ENCODE data around the gene TRAK1. TPM values are rescaled to one million over a fixed set of nuclear protein-coding genes. Genes with fewer than 3 reads are reported as not detected.

TRAK1 gene
- total RNA-seq, 2 experiments from 2014 or later, result 18.3 to 19.1 TPM

- Mint-ChIP-seq H3K4me1 (ENCODE audit: low read depth) (peaks cover 52% of the 10 kb centered on the region), H3K27ac (no peak overlapping the region), H3K27me3 (ENCODE audit: low read depth) (no peaks in the 10 kb centered on the region), H3K4me3 (no peak overlapping the region), H3K9me3 (no peaks in the 10 kb centered on the region), H3K36me3 (ENCODE audit: low read depth) (peaks cover 6% of the 10 kb centered on the region)
- CTCF ChIA-PET, result interaction anchor here (0.6 to 1.0 kb wide), 3 partner anchors 21 to 227 kb away, joined by 3 read pairs; no protein-coding TSS in a partner anchor
- peak; percentile 20 for DNase-seq
- intact Hi-C loops (cut with micrococcal nuclease), result no loop called here
Observed at GRCh38 chr3:42216302-42216701, 125.1 kb downstream of the TRAK1 start.

DNA sequence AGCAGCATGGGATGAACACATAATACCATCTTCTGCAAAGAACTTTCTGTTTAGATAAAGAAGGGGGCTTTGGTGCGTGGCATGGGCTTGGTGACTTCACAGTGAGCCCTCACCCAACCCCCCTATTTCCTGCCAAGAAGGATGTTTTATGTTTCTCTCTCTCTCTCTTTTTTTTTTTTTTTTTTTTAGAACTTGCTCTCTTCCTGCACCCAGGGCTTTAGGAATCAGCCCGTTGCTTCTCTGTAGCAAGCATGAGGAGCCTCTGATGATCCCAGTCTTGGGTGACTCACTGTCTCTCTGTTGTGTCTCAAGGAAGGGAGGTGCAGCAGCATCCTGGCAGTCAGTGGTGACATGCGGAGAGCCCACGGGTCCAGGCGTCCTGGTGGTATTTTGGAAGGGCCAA lies 125.8 kb downstream of the TRAK1 start:
- intact Hi-C loops (cut with micrococcal nuclease), result no loop called here
- CTCF ChIA-PET, result interaction anchor here (0.6 to 0.8 kb wide), 2 partner anchors 21 to 26 kb away, joined by 3 read pairs; no protein-coding TSS in a partner anchor
- peaks cover 52% of the 10 kb centered on the region for H3K4me1 Mint-ChIP-seq (ENCODE audit: low read depth)

GRCh38 chr3:42220436-42221121 lies 129.4 kb downstream of the TRAK1 start:
- peaks cover 24% of the 10 kb centered on the region for H3K4me1 Mint-ChIP-seq (ENCODE audit: low read depth)
- intact Hi-C loops (cut with micrococcal nuclease), result no loop called here
- no peak for DNase-seq
- CTCF ChIA-PET, result interaction anchor here (1.8 kb wide), 1 partner anchor 29 kb away, joined by 6 read pairs; no protein-coding TSS in a partner anchor
- H3K27me3 Mint-ChIP-seq (ENCODE audit: low read depth), result no peaks in the 10 kb centered on the region
- H3K27ac Mint-ChIP-seq, result no peak overlapping the region
- no peaks in the 10 kb centered on the region for H3K9me3 Mint-ChIP-seq
- H3K4me3 Mint-ChIP-seq, result no peak overlapping the region
- peaks cover 17% of the 10 kb centered on the region for H3K36me3 Mint-ChIP-seq (ENCODE audit: low read depth)

More for the DNA sequence above, 125.8 kb downstream of the TRAK1 start:
- no peaks in the 10 kb centered on the region for H3K27me3 Mint-ChIP-seq (ENCODE audit: low read depth)
- peak; percentile 26 for DNase-seq
- peaks cover 7% of the 10 kb centered on the region for H3K36me3 Mint-ChIP-seq (ENCODE audit: low read depth)
- H3K4me3 Mint-ChIP-seq, result no peak overlapping the region
- H3K27ac Mint-ChIP-seq, result no peak overlapping the region
- no peaks in the 10 kb centered on the region for H3K9me3 Mint-ChIP-seq

DNA sequence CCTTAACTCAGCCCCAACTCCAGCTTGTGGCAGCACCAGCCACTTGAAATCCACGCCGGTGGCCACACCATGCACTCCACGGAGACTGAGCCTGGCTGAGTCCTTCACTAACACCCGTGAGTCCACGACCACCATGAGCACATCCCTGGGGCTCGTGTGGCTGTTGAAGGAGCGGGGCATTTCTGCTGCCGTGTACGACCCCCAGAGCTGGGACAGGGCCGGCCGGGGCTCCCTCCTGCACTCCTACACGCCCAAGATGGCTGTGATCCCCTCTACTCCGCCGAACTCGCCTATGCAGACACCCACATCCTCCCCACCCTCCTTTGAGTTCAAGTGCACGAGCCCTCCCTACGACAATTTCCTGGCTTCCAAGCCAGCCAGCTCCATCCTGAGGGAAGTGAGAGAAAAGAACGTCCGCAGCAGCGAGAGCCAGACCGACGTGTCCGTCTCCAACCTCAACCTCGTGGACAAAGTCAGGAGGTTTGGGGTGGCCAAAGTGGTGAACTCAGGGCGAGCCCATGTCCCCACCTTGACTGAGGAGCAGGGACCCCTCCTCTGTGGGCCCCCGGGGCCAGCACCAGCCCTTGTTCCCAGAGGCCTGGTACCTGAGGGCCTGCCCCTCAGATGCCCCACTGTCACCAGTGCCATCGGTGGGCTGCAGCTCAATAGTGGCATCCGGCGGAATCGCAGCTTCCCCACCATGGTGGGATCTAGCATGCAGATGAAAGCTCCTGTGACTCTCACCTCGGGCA lies 132.0 kb downstream of the TRAK1 start:
- no peaks in the 10 kb centered on the region for H3K27me3 Mint-ChIP-seq (ENCODE audit: low read depth)
- no peaks in the 10 kb centered on the region for H3K9me3 Mint-ChIP-seq
- intact Hi-C loops (cut with micrococcal nuclease), result no loop called here
- no peak overlapping the region for H3K27ac Mint-ChIP-seq
- H3K36me3 Mint-ChIP-seq (ENCODE audit: low read depth), result peaks cover 20% of the 10 kb centered on the region
- no peak for DNase-seq
- no peaks in the 10 kb centered on the region for H3K4me1 Mint-ChIP-seq (ENCODE audit: low read depth)
- CTCF ChIA-PET, result interaction anchor here (1.7 kb wide), 1 partner anchor 32 kb away, joined by 5 read pairs; no protein-coding TSS in a partner anchor
- H3K4me3 Mint-ChIP-seq, result no peak overlapping the region

- CTCF ChIA-PET, result no interaction called here
- H3K27me3 Mint-ChIP-seq (ENCODE audit: low read depth), result no peaks in the 10 kb centered on the region
- H3K4me3 Mint-ChIP-seq, result no peak overlapping the region
- DNase-seq, result no peak
- H3K36me3 Mint-ChIP-seq (ENCODE audit: low read depth), result peaks cover 20% of the 10 kb centered on the region
- H3K27ac Mint-ChIP-seq, result no peak overlapping the region
- intact Hi-C loops (cut with micrococcal nuclease), result no loop called here
- H3K9me3 Mint-ChIP-seq, result no peaks in the 10 kb centered on the region
- no peaks in the 10 kb centered on the region for H3K4me1 Mint-ChIP-seq (ENCODE audit: low read depth)
Observed at GRCh38 chr3:42224178-42224577, 133.0 kb downstream of the TRAK1 start.

- intact Hi-C loops (cut with micrococcal nuclease), result no loop called here
- H3K27ac Mint-ChIP-seq, result no peak overlapping the region
- no peaks in the 10 kb centered on the region for H3K27me3 Mint-ChIP-seq (ENCODE audit: low read depth)
- H3K4me3 Mint-ChIP-seq, result no peak overlapping the region
- H3K9me3 Mint-ChIP-seq, result no peaks in the 10 kb centered on the region
- peaks cover 20% of the 10 kb centered on the region for H3K36me3 Mint-ChIP-seq (ENCODE audit: low read depth)
- DNase-seq, result no peak
- no peaks in the 10 kb centered on the region for H3K4me1 Mint-ChIP-seq (ENCODE audit: low read depth)
- CTCF ChIA-PET, result interaction anchor here (0.7 kb wide), 1 partner anchor 331 kb away, joined by 3 read pairs; no protein-coding TSS in a partner anchor
Observed at GRCh38 chr3:42224658-42225421, 133.7 kb downstream of the TRAK1 start.

DNA sequence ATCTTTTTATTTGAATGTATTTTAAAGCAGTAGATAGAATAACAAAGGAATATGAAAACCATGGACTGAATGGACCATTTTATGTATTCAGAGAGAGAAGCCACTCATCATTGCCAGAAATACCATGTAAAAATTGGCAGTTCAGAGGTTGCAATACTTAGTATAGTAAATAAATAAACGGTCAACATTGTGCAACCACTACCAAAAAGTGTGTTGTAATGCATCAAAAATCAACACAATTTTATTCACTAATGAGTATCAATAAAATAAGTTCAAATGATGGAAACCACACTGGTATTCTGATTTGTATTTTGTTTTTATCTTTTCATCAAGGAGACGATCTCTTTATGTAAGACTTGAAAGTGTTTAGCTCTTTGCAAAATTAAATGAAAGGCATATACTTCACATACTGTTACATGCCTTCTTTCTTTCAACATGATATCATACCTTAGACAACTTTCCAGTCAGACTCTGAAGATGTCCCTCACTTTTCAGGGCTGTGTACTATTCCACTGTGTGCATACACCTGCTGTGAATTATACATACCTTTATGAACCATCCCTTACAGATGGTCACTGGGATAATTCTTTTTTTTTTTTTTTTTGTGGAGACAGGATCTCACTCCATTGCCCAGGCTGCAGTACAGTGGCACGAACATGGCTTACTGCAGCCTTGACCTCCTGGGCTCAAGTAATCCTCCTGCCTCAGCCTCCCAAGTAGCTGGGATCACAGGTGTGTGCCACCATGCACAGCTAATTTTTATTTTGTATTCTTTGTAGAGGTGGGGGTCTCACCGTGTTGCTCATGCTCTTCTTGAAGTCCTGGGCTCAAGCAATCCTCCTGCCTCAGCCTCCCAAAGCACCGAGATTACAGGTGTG lies 134.6 kb downstream of the TRAK1 start:
- Mint-ChIP-seq H3K36me3 (ENCODE audit: low read depth) (peaks cover 14% of the 10 kb centered on the region), H3K4me3 (no peak overlapping the region), H3K4me1 (ENCODE audit: low read depth) (no peaks in the 10 kb centered on the region), H3K27ac (no peak overlapping the region), H3K9me3 (no peaks in the 10 kb centered on the region), H3K27me3 (ENCODE audit: low read depth) (no peaks in the 10 kb centered on the region)
- intact Hi-C loops (cut with micrococcal nuclease), result no loop called here
- DNase-seq, result no peak
- CTCF ChIA-PET, result interaction anchor here (0.7 kb wide), 1 partner anchor 331 kb away, joined by 3 read pairs; no protein-coding TSS in a partner anchor

DNA sequence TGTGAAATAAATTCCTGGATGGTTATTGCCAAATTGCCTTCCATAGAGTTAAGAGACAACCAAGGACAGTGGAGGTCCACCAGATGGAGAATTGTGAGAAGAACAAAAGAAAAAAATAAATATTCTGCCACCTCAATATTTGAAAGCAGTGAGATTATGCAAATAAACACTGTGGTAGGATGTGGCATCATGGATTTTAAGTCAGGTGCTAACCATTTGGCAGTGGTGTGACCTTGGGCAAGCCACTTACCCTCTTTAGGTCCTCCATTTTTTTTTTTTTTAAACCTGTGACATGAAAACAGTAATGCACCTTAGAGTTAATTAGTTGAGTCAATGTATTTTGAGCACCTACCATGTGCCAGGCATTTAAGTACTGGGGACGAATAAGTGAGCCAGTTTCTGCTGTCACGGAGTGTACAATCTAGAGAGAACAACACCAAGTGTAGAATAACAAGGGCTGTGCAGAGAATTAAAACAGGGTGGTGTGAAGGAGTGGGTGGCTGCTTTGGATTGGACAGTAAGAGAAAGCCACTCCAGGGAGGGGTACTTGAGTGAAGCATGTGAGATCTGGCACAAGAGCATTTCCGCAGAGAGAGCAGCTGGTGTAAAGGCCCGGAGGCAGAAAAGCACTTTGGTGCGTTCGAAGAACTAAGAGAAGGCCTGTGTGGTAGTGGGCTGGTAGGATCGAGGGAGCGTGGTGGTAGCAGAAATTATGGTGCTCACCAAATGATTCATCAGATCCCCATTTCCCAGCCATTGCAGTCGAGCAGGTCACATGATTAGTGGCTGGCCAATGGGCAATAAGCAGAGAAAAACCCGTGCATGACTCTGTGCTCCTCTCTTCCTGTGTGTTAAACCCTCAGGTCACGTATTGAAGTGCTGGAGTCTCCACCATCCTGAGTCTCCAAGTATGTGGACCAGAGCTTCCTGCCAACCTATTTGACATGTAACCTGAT lies 135.6 kb downstream of the TRAK1 start:
- DNase-seq, result no peak
- Mint-ChIP-seq H3K27me3 (ENCODE audit: low read depth) (no peaks in the 10 kb centered on the region), H3K9me3 (no peaks in the 10 kb centered on the region), H3K36me3 (ENCODE audit: low read depth) (peaks cover 13% of the 10 kb centered on the region), H3K4me3 (no peak overlapping the region), H3K27ac (no peak overlapping the region), H3K4me1 (ENCODE audit: low read depth) (no peaks in the 10 kb centered on the region)
- CTCF ChIA-PET, result interaction anchor here (1.1 kb wide), 1 partner anchor 23 kb away, joined by 3 read pairs; no protein-coding TSS in a partner anchor
- intact Hi-C loops (cut with micrococcal nuclease), result no loop called here

DNA sequence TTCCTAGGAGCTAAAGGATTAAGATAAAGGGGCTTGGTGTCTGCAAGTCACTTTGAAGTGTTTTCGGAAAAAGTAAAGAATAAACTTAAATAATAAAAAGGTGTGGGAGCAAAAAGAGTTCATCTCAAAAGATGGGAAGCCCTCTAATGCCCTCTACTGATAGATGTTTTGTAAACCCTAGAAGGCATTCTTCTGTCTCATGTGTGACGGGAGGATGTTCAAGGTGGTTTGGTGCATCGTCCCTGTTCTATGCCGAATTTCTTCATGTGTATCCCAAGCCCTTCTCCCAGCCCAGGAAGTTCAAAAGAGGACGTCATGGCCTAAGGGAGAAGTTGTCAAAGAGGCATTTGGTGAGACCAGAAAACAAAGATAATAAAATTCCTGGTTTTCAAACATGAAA lies 137.6 kb downstream of the TRAK1 start:
- H3K4me1 Mint-ChIP-seq (ENCODE audit: low read depth), result no peaks in the 10 kb centered on the region
- intact Hi-C loops (cut with micrococcal nuclease), result loop anchor here (1.0 kb wide), 1 partner anchor 335 kb away; no protein-coding TSS in a partner anchor
- peaks cover 7% of the 10 kb centered on the region for H3K36me3 Mint-ChIP-seq (ENCODE audit: low read depth)
- peaks cover 2% of the 10 kb centered on the region for H3K27me3 Mint-ChIP-seq (ENCODE audit: low read depth)
- H3K4me3 Mint-ChIP-seq, result no peak overlapping the region
- CTCF ChIA-PET, result interaction anchor here (1.0 to 1.2 kb wide), 3 partner anchors 10 to 215 kb away, joined by 3 to 4 read pairs (median 4); no protein-coding TSS in a partner anchor
- no peak for DNase-seq
- H3K9me3 Mint-ChIP-seq, result no peaks in the 10 kb centered on the region
- H3K27ac Mint-ChIP-seq, result no peak overlapping the region

DNA sequence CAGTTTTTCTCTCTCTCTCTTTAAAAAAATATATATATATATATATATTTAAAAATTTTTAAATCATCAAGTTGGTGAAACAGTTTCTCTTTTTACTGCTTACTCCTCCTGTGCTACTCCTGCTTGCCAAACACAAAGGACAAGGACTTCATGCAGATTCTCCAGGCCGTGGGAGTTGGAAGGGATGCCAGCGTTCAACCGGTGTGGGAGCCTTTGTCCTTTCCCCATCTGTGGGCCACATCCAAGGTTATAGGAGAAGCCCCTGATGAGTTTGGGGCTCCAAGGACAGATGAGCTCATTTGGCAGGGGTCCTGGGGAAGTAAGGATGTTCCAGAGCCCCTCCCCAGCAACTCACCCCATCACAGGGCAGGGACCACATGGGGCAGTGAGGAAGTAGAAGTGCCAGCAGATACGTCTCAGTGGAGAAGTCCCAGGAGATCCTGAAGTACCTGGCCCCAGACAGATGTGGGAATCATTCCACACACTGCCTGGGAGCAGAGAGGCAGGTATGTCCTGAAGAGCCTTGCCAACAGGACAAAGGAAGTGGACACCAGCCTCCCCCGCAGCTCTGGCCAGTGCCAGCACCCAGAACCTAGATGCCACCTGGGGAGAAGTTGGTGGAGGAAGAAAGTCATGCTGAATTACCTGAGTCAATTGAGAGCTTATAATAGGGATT lies 138.2 kb downstream of the TRAK1 start:
- Mint-ChIP-seq H3K9me3 (no peaks in the 10 kb centered on the region), H3K27me3 (ENCODE audit: low read depth) (peaks cover 7% of the 10 kb centered on the region), H3K27ac (no peak overlapping the region), H3K4me3 (no peak overlapping the region), H3K36me3 (ENCODE audit: low read depth) (peaks cover 3% of the 10 kb centered on the region), H3K4me1 (ENCODE audit: low read depth) (no peaks in the 10 kb centered on the region)
- CTCF ChIA-PET, result interaction anchor here (0.9 to 1.4 kb wide), 6 partner anchors 11 to 214 kb away, joined by 3 to 5 read pairs (median 4); no protein-coding TSS in a partner anchor
- no peak for DNase-seq
- intact Hi-C loops (cut with micrococcal nuclease), result no loop called here

All from activated naive CD4-positive, alpha-beta T cell treated with anti-CD3 and anti-CD28 coated beads for 36 hours (primary cell).